ENCODE measurements around the gene CHD6.

CHD6 gene

DNA sequence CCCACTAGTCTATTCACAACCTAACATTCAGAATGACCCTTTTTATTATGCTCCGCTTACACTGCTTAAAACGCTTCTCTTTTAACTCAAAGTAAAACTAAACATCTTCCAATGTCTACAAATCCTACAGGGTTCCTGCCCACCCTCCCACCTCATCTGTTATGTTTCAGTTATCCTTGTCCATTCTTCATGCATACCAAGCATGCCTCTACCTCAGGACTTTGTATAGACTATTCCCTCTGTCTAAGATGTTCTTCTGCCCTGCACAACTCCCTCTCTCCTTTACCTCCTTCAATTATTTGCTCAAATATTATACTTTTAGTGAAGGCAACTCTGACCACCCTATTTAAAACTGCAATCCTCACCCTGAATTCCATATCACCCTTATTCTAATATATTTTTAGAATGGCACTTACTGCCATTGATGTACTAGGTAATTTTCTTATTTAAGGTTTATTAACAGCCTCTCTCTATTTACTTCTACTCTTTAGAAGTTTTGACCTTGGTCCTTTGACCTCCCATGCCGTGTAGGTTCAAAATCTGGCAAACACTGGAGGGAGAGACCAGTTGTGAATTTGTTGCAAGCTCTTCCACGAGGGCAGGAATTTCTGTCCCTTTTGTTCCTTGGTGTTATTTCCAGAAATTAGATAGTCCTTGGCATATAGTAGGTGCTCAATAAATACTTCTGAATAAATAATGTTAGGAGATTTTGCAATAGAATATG is 111.8 kb downstream of the CHD6 start:
- no peak for DNase-seq (ENCODE audit: low read depth, low spot score)

- DNase-seq (ENCODE audit: low read depth, low spot score) = no peak
Observed at GRCh38 chr20:41505184-41505583, 113.0 kb downstream of the CHD6 start.

DNA sequence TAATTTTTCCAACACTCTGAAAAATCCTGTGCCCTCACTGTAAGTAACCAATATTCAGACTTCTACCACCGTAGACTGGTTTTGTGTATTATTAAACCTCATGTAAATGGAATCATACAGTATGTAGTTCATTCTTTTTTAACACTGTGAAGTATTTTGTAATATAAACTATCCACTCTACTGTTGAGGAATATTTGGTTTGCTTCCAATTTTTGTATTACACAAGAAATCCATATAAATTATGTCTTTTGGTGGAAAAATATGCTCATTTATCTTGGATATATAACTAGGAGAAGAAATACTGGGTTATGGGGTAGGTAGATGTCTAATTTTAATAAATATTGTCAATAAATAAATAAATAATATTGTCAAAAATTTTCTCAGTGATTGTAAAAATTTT is 116.8 kb downstream of the CHD6 start:
- DNase-seq (ENCODE audit: low read depth, low spot score) = no peak

GRCh38 chr20:41499961-41500725 is 118.0 kb downstream of the CHD6 start:
- no peak for DNase-seq (ENCODE audit: low read depth, low spot score)

DNA sequence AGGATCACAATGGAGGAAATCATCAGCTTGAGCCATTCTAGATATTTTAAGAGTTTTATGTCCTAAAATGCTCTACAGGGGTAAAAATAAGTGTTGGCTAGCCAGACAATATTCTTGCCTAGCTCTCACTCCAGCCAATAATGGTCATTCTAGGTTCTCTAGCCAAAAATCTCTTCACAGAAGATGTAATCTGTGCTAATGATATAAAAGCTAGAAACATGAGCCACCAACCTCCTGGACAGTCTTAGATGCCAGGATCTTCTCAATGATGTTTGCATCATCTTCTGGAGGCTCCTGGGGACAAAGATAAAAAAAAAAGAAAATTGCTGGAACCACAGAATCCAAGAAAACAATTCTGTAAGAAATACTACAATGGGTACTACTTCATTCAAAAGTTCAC is 119.1 kb downstream of the CHD6 start:
- DNase-seq (ENCODE audit: low read depth, low spot score) = no peak

DNA sequence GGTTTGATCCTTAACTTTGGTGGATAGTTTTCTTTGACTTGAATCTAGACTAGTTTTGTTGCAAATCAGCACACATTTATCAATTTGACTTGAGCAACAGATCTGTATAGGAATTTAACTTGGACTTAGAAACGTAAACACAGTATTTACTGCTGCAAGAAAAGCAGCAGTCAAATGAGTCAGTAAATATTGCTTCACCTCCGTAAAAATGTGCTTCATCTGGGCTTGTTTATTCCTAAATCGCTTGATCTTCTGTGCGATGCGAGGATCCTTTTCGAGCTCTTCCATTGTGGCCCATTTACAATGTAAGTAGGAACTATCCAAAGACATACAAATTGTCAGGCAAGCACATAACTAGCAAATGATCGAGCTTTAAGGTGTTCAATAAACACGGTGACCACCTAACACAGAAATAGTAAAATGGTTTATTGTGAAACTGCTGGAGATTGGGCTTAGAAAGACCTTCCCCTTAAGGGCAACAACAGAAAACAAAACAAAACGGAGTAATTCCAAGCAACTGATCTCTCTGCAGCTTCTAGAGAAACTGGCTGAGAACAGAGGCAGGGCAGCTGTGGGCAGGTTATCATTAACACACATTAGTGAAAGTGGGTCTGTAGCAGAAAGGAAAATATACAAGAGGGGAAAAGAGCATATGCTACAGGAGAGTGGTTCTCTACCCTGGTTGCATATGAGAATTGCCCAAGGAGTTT is 120.8 kb downstream of the CHD6 start:
- DNase-seq (ENCODE audit: low read depth, low spot score) = no peak

GRCh38 chr20:41494451-41494850 is 123.7 kb downstream of the CHD6 start:
- DNase-seq (ENCODE audit: low read depth, low spot score) = no peak

DNA sequence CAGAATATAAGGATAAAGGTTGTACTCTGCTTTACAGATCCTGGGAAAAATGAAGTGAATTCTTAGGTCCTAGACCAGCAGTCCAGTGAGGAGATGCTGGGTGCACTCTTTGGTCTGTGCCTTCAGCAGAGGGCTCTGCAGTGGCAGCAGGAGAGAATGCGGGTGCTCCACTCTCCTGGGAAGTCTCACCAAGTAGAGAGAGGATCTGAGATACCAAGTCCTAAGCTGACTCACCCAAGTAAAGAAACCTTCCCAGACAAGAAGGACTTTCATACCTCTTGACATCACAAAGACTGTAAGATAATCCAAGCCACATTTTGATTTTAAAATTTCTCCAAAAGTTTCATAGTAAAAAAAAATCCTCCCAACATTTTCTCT is 134.6 kb downstream of the CHD6 start:
- no peak for DNase-seq (ENCODE audit: low read depth, low spot score)

GRCh38 chr20:41482647-41483552 is 135.3 kb downstream of the CHD6 start:
- no peak for DNase-seq (ENCODE audit: low read depth, low spot score)

- no peak for DNase-seq (ENCODE audit: low read depth, low spot score)
Observed at GRCh38 chr20:41480054-41480770, 138.0 kb downstream of the CHD6 start.

GRCh38 chr20:41479113-41479512 is 139.1 kb downstream of the CHD6 start:
- no peak for DNase-seq (ENCODE audit: low read depth, low spot score)

- no peak for DNase-seq (ENCODE audit: low read depth, low spot score)
Observed at GRCh38 chr20:41478026-41478425, 140.2 kb downstream of the CHD6 start.

GRCh38 chr20:41476446-41476845 is 141.7 kb downstream of the CHD6 start:
- no peak for DNase-seq (ENCODE audit: low read depth, low spot score)

DNA sequence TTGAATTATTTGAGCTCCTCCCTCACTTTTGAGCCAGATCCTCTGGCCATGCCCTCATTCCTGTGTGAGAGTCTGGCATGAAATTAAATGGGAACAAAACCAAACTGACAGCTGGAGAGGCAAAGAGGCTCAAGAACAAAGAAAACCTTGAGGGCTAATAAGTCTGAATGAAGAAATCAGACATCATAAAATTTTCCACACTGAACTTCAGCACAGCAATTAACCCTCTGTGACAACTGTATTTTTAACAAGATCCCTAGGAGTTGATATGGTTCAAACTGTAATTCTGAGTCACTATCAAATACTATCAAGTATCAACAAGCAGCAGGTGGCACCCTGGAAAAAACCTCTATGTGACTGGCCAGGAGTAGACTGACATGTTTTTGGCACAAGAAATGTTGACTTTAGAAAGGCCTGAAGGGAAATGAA is 142.2 kb downstream of the CHD6 start:
- DNase-seq (ENCODE audit: low read depth, low spot score) = no peak

DNA sequence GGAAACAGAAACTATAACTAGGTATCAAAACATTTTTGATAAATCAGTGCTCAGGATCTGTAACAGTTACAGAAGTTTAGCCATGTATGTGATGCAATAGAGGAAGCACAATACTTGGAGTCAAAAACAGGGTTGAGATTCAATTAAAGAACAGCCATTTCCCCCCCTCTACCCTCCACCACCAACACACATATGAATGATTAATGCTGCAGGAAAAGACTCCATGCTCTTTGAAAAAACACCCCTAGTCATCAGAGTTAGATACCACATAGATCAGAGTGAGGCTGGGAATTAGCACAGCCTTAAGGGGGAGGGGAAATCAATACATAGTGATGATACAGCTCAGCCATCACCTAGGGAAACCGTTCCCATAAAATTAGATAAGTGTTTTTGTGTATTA is 142.7 kb downstream of the CHD6 start:
- no peak for DNase-seq (ENCODE audit: low read depth, low spot score)

DNA sequence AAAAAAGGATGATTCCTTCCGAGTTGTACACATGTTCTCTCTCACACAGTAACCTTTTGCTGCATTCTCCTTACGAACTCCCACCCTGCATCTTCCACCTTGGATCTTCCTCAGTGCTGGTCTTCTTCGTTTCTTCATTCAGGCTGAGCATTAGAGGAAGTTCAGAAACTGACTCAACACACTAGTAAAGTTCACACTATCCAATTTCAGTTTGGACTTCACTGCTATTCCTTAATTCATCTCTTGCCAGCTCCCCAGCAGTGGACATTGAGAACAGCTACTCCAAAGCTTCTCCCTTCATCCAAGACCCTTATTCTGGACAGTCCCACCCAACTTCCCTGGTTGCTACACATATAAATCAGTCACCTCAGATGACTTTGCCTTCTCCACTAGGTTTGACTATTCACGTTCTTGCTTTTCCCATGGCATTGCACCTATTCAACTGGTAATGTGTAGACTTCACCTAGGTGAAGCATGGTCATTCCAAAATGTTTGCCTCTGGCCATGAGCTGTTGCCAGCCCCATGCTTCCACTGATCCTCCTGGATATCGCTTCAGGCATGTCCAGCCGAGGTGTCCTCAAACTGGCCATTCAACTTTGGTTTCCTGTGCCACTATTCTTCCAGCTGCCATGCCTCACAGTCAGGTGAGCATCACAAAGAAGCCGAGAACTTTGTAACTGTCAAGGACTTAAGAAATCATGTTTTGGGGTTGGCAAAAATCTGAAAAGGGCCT is 147.6 kb downstream of the CHD6 start:
- DNase-seq (ENCODE audit: low read depth, low spot score) = no peak

- no peak for DNase-seq (ENCODE audit: low read depth, low spot score)
Observed at GRCh38 chr20:41469868-41470267, 148.3 kb downstream of the CHD6 start.

DNA sequence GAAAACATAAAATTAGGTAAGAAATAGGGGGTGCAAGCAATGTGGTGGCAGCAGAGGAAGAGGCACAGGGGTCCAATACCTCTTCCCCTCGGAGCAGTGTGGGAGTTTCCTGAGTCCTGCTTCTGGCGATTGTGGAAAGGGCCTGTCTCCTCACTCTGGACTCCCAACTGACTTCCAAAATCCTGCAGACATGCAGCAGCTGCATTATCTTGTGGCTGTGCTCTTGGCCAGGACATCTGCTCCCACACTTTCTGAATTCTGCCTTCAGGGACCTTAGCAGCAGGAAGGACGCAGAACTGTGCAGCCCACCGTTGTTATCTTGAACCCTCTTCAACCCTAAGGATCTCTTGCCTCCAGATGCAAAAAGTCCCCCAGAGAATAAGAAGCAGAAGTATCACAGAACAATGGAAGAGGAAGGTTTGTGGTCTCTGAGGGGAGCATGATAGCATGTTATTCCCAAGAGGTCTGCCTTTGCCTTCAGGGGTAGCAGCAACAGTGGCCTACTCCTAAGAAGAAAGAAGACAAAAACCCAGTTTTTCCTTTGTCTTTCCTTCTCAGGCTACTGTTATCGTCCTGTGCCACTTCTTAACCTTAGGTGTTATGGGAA is 149.1 kb downstream of the CHD6 start:
- DNase-seq (ENCODE audit: low read depth, low spot score) = no peak

DNA sequence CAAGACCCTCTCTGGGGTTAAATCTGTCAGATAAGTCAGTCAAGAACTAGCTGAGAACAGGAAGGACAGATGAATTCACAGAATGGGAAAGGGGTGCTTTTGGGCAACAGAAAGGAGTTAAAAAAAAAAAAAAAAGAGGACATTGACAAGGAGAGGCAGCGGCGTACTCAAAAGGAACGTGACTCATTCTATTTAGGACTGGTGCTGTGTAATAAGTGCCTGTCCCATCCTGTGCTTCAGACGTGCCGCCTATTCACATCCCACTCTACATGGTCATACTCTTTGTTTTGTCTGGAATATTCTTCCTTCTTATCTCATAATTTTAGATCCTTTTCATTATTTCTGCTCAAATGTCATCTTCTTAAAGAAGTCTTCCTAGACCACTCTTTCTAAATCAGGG is 150.5 kb downstream of the CHD6 start:
- DNase-seq (ENCODE audit: low read depth, low spot score) = no peak

DNA sequence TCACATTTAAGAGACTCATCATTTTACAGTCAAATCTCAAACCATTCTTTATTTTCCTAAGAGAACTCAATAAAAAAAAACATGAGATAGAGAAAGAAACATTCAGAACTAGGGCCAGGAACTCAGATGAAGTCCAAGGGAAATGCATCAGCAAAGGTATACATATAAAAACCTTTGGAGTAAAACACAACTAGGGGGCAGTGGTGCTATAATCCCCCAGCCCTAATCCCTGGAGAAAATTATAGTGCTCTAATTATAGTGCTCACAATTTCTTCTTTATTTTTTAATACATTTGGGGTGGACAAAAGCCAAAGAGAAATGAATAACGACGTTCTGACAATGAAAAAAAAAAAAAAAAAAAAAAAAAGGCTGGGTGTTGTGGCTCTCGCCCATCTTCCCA is 151.0 kb downstream of the CHD6 start:
- DNase-seq (ENCODE audit: low read depth, low spot score) = no peak

Measured in iPS DF 19.7 (cell line).